Measurements from ENCODE around the gene TMEM273.

TMEM273 gene

GRCh38 chr10:49113741-49114141, 74.5 kb downstream of the TMEM273 start:
- TF ChIP-seq, protein P1, sequence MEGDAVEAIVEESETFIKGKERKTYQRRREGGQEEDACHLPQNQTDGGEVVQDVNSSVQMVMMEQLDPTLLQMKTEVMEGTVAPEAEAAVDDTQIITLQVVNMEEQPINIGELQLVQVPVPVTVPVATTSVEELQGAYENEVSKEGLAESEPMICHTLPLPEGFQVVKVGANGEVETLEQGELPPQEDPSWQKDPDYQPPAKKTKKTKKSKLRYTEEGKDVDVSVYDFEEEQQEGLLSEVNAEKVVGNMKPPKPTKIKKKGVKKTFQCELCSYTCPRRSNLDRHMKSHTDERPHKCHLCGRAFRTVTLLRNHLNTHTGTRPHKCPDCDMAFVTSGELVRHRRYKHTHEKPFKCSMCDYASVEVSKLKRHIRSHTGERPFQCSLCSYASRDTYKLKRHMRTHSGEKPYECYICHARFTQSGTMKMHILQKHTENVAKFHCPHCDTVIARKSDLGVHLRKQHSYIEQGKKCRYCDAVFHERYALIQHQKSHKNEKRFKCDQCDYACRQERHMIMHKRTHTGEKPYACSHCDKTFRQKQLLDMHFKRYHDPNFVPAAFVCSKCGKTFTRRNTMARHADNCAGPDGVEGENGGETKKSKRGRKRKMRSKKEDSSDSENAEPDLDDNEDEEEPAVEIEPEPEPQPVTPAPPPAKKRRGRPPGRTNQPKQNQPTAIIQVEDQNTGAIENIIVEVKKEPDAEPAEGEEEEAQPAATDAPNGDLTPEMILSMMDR (IDR thresholded peaks at IDR 0.05; ENCODE audit: low read depth, low read length, missing control alignments), result no peak
- no peak overlapping the region for H3K4me3 ChIP-seq (ENCODE audit: low read depth, low read length)

GRCh38 chr10:49112851-49113250, 75.3 kb downstream of the TMEM273 start:
- TF ChIP-seq, protein P1 (IDR thresholded peaks at IDR 0.05; ENCODE audit: low read depth, low read length, missing control alignments), result no peak
- no peak overlapping the region for H3K4me3 ChIP-seq (ENCODE audit: low read depth, low read length)

More at GRCh38 chr10:49113741-49114141, 74.5 kb downstream of the TMEM273 start:
- DNase-seq (ENCODE audit: low read depth), result no peak

GRCh38 chr10:49112098-49112497, 76.1 kb downstream of the TMEM273 start:
- H3K4me3 ChIP-seq (ENCODE audit: low read depth, low read length), result no peak overlapping the region
- DNase-seq (ENCODE audit: low read depth), result no peak
- TF ChIP-seq, protein P1 (IDR thresholded peaks at IDR 0.05; ENCODE audit: low read depth, low read length, missing control alignments), result no peak

More at GRCh38 chr10:49112851-49113250, 75.3 kb downstream of the TMEM273 start:
- DNase-seq (ENCODE audit: low read depth), result no peak

DNA sequence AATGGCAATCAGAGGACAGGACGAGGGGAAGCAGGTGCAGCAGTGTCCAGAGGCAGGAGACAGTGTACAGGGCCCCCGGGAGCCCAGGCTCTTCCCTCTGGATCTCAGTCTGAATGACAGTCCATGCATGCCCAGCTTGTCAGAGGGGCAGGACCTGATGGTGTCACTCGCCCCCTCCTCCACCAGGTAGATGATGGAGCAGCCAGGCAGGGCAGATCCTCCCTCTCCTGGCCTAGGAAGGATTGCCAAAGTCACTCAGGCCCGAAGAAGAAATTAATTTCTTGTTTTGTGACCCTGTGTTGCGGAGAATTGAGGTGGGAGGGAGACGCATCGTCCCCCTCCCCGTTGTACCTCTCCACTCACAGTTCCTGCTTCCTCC, 76.9 kb downstream of the TMEM273 start:
- TF ChIP-seq, protein P1 (IDR thresholded peaks at IDR 0.05; ENCODE audit: low read depth, low read length, missing control alignments), result no peak
- H3K4me3 ChIP-seq (ENCODE audit: low read depth, low read length), result no peak overlapping the region
- DNase-seq (ENCODE audit: low read depth), result no peak

GRCh38 chr10:49110684-49111319, 77.4 kb downstream of the TMEM273 start:
- TF ChIP-seq, protein P1 (IDR thresholded peaks at IDR 0.05; ENCODE audit: low read depth, low read length, missing control alignments), result no peak
- no peak for DNase-seq (ENCODE audit: low read depth)
- no peak overlapping the region for H3K4me3 ChIP-seq (ENCODE audit: low read depth, low read length)

GRCh38 chr10:49109669-49110340, 78.4 kb downstream of the TMEM273 start:
- no peak for DNase-seq (ENCODE audit: low read depth)
- TF ChIP-seq, protein P1 (IDR thresholded peaks at IDR 0.05; ENCODE audit: low read depth, low read length, missing control alignments), result no peak
- H3K4me3 ChIP-seq (ENCODE audit: low read depth, low read length), result no peak overlapping the region
